Measurements from ENCODE around the gene MYO3B. TPM values are rescaled to one million over a fixed set of nuclear protein-coding genes. Genes with fewer than 3 reads are reported as not detected.

Gene MYO3B
- total RNA-seq, 1 experiment from 2014 or later = 0.63 TPM

DNA sequence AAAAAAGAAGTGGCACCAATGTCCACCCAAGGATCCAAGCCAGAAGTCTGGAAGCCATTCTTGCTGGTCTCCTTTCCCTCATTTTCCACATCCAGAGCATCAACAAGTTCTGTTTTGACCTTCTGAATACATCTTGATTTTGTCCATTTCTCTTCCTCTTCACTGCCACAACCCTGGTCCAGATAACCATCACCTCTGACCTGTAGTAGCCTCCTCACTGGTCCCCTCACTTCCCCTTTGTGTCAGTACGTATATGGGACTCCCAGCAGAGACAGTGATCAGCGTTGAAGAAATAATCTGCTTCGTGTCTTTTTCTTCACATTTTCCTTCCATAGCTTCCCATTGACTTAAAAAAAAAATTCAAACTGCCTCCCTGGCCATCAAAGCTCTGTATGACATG lies 427.9 kb downstream of the MYO3B start:
- peaks cover 1% of the 10 kb centered on the region; the same call in 1 of the 2 replicates for H3K27me3 Mint-ChIP-seq (ENCODE audit: low read depth)

More for the DNA sequence above, 427.9 kb downstream of the MYO3B start:
- no peak overlapping the region for H3K23ac ChIP-seq (ENCODE audit: insufficient read length, low read depth, low read length)
- H3K4me2 ChIP-seq (ENCODE audit: insufficient read depth, insufficient read length, low read length) = no peak overlapping the region
- no peak overlapping the region for H2BK12ac ChIP-seq (ENCODE audit: insufficient read length, low read depth, low read length)
- H3K56ac ChIP-seq (ENCODE audit: insufficient read length, low read depth, low read length) = no peak overlapping the region
- no peak overlapping the region for H4K91ac ChIP-seq (ENCODE audit: insufficient read length, low read depth, low read length)
- H3K18ac ChIP-seq (ENCODE audit: insufficient read length, low read depth, low read length) = no peak overlapping the region
- H2BK120ac ChIP-seq (ENCODE audit: low read depth, low read length, poor library complexity, severe bottlenecking) = no peak overlapping the region
- no peak overlapping the region for H4K8ac ChIP-seq (replicated peaks; ENCODE audit: insufficient read length, low read depth, low read length)
- no peak overlapping the region for H2AK5ac ChIP-seq (ENCODE audit: insufficient read length, low read length)
- H3K14ac ChIP-seq (ENCODE audit: insufficient read depth, low read length) = no peak overlapping the region
- H3T11ph ChIP-seq (ENCODE audit: low read length) = no peak overlapping the region
- H2BK5ac ChIP-seq (ENCODE audit: insufficient read length, low read length) = no peak overlapping the region
- no peak overlapping the region for H3K27ac ChIP-seq (ENCODE audit: insufficient read length, low read depth, low read length)
- H2BK15ac ChIP-seq (ENCODE audit: low read depth, low read length) = no peak overlapping the region
- Mint-ChIP-seq H3K9me3 (no peaks in the 10 kb centered on the region), H3K36me3 (ENCODE audit: insufficient read depth in 1 of 3, low read depth in 3 of 3) (no peaks in the 10 kb centered on the region), H3K4me3 (no peak overlapping the region), H3K4me1 (no peaks in the 10 kb centered on the region), H3K27ac (no peak overlapping the region; a peak in 1 of 7 replicates)
- H3K79me1 ChIP-seq (ENCODE audit: insufficient read depth, low read depth, low read length, poor library complexity, severe bottlenecking) = no peaks in the 10 kb centered on the region
- no peaks in the 10 kb centered on the region for H3K79me2 ChIP-seq (ENCODE audit: insufficient read depth, low read length)
- H4K5ac ChIP-seq (ENCODE audit: insufficient read length, low read depth, low read length) = no peak overlapping the region
- H3K4me1 ChIP-seq (ENCODE audit: insufficient read depth, low read length) = no peaks in the 10 kb centered on the region
- no peaks in the 10 kb centered on the region for H3K9me3 ChIP-seq (ENCODE audit: control insufficient read depth, low read depth, low read length)
- TF ChIP-seq, protein P1, sequence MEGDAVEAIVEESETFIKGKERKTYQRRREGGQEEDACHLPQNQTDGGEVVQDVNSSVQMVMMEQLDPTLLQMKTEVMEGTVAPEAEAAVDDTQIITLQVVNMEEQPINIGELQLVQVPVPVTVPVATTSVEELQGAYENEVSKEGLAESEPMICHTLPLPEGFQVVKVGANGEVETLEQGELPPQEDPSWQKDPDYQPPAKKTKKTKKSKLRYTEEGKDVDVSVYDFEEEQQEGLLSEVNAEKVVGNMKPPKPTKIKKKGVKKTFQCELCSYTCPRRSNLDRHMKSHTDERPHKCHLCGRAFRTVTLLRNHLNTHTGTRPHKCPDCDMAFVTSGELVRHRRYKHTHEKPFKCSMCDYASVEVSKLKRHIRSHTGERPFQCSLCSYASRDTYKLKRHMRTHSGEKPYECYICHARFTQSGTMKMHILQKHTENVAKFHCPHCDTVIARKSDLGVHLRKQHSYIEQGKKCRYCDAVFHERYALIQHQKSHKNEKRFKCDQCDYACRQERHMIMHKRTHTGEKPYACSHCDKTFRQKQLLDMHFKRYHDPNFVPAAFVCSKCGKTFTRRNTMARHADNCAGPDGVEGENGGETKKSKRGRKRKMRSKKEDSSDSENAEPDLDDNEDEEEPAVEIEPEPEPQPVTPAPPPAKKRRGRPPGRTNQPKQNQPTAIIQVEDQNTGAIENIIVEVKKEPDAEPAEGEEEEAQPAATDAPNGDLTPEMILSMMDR (conservative IDR thresholded peaks at IDR 0.05) = no peak
- H3K9ac ChIP-seq (ENCODE audit: extremely low read depth, insufficient read length, low read length) = no peak overlapping the region
- H3K27me3 ChIP-seq (ENCODE audit: insufficient read depth, low read length) = no peaks in the 10 kb centered on the region
- H4K20me1 ChIP-seq (ENCODE audit: control insufficient read depth, insufficient read depth, insufficient read length) = no peaks in the 10 kb centered on the region
- no peak overlapping the region for H2AFZ ChIP-seq (ENCODE audit: low read length)
- H3K4ac ChIP-seq (ENCODE audit: low read depth, low read length) = no peak overlapping the region
- H3K23me2 ChIP-seq (ENCODE audit: insufficient read length, low read depth, low read length, poor library complexity, severe bottlenecking) = no peaks in the 10 kb centered on the region
- no peak overlapping the region for H2BK20ac ChIP-seq (ENCODE audit: low read depth, low read length, poor library complexity, severe bottlenecking)
- no CpG with 5 or more reads among the region's 3 CpGs for WGBS (ENCODE audit: extremely low coverage, insufficient read length, low lambda C conversion rate)
- no peak for DNase-seq

Data from H9 (cell line).